ENCODE data around the gene BMP15.

Gene BMP15

GRCh38 chrX:50910685-50911176 is at the start of gene BMP15:
TSS of gene BMP15 (plus strand) at chrX:50910735. CDS start at chrX:50910784, 49 bp downstream.
- no peak for DNase-seq

DNA sequence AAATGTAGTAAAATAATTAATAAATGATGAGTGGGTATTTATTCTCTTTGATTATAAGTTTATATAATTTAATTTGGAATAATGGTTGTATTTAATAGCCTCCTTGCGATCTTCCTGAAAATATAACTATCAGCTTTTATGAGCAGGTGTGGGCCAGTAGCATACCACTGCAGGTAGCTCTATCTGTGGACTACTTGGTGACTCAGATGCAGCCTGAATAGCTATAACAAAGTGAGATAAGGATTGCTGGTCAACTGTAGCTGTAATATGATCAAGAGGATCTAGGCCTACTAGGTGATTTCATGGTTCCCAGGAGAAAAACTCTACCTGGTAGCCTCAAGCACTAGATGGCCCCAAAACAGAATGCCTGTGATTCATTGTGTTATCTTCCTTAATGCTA is 47.1 kb upstream of the BMP15 start:
- DNase-seq = no peak

DNA sequence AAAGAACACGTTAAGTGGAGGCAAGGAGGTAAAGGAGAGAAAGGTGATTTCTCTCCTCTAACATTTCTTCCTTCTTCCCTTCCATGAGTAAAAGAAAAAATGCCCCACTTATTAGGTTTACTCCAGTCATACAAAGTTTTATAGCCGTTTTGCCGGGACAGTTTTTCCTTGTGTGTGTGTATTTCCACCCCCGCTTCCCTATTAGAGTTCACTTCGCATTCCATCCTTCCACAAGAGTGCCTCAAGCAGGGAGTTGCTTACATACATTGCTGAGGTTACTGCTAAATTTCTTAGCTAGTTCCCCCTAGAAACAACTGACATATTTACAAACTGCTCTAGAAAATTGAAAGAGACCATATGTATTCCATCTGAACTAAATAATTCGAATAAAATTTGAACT is 45.2 kb upstream of the BMP15 start:
- DNase-seq = no peak

DNA sequence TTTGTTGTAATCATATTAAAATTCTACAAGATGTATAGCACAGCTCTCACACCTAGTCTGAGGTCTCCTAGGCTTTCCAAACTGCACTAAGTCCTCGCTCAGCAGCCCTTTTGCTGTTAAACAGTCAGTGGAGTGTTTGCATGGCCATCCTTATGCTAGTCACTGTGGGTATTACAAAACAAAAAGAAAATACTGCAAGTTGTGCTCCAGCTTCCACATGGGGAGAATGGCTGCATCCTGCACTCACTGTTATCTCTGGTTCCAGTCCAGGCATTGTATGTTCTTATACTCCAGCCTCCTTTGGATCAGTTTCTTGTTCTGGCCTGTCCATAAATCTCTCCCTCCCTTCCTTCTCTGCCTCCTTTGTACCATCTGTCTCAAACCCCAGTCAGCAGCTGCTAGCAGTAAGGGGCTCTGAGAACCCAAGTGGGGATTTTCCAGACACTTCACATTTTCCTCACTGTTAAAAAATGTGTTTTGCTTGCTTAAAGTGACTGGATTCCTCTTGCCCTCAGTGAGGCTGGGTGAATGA is 38.5 kb upstream of the BMP15 start:
- no peak for DNase-seq

- DNase-seq = no peak
Observed at GRCh38 chrX:50874876-50875275, 35.7 kb upstream of the BMP15 start.

DNA sequence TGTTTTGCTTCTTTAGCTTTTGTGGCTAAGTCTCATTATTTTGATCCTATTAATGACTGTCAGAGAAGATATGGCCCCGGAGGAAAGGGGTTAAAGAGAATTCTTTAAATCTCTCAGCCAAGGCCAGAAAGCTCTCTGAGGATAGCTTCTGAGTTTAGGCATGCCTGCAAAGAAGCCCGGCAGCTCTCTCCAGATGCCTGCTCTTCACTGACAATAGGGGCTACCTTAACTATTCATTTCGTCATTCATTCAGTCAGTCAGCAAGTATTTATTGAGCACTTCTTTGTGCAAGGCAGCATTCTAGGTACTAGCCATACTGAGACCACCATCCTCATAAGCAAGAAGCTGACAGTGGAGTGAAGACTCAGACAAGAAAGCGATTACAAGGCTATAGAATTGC is 34.0 kb upstream of the BMP15 start:
- no peak for DNase-seq

GRCh38 chrX:50877310-50877709 is 33.2 kb upstream of the BMP15 start:
- no peak for DNase-seq

- DNase-seq = no peak
Observed at GRCh38 chrX:50881028-50881427, 29.5 kb upstream of the BMP15 start.

DNA sequence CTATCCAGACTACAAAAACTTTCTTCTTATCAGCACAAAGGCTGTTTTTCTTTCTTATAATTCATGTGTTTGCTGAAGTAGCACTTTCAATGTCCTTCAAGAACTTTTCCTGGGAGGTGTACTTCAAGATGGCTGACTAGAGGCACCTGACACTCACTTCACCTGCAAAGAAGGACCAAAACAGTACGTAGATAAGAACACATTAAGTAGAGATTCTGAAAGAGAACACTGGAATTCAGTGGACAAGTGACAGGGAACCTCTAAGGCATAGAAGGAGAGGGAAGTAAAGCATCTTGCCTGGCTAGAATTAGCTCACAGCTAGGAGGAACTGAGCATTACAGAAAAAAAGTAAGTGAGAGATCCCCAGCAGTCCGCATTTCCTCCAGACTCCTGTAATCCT is 21.7 kb upstream of the BMP15 start:
- DNase-seq = no peak

DNA sequence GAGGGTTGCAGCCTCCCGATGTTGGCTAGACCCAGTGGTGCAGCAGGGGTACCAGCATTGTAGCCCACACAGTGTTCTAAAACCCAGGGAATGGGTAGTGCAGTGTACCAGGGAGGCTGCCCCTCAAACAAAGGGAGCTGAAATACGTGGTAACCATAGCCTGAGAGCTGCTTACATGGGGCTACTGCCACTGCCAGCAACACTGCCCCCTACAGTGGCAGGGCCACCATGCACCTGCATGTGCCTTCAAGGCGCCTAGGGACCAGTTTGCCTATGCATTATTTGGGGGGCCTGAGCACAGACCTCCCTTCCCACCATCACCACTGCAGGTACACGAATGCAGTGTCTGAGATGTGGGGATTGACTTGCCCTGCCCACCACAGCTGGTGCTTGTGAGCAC is 21.0 kb upstream of the BMP15 start:
- no peak for DNase-seq

DNA sequence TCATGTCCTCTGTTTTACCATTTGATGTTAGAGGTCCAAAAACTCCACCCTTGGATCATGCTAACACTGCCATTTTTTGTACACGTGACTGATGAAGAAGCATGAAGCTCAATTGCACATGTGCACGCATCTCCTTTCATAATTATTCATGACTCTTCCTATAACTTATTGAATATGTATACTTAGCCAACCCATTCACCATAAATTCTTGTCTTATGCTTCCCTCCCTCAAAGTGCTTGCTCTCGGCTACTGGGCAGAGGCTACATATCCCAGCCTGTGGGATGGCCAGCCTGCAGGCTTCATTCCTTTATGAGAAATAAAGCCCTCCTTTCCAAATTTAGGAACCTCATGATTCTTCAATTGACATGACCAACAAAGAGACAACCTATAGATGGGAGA is 17.5 kb upstream of the BMP15 start:
- no peak for DNase-seq

- no peak for DNase-seq
Observed at GRCh38 chrX:50893466-50893865, 17.1 kb upstream of the BMP15 start.

DNA sequence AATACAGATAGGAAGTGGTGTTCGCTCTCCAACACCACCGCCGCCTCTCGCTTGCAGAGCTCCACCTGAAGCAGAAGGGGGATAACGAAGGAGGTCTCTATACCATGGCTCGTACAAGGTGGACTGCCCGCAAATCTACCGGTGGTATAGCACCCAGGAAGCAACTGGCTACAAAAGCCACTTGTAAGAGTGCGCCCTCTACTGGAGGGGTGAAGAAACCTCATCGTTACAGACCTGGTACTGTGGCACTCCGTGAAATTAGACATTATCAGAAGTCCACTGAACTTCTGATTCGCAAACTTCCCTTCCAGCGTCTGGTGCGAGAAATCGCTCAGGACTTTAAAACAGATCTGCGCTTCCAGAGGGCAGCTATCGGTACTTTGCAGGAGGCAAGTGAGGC is 5.2 kb upstream of the BMP15 start:
- no peak for DNase-seq

- DNase-seq = no peak
Observed at GRCh38 chrX:50913520-50913919, 3.0 kb downstream of the BMP15 start.

DNA sequence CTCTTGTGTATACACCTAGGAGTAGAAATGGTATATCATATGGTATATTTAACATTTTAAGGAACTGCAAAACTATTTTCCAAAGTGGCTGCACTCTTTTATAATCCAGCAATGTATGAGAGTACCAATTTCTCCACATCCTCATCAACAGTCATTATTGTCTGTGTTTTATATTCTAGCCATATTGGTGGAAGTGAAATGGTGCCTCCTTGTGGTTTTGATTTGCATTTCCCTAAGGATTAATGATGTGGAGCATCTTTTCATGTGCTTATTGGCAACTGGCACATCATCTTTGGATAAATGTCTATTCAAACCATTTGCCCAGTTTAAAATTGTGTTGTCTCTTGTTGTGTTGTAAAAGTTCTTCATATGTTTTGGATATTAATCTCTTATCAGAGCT is 9.6 kb downstream of the BMP15 start:
- DNase-seq = no peak

DNA sequence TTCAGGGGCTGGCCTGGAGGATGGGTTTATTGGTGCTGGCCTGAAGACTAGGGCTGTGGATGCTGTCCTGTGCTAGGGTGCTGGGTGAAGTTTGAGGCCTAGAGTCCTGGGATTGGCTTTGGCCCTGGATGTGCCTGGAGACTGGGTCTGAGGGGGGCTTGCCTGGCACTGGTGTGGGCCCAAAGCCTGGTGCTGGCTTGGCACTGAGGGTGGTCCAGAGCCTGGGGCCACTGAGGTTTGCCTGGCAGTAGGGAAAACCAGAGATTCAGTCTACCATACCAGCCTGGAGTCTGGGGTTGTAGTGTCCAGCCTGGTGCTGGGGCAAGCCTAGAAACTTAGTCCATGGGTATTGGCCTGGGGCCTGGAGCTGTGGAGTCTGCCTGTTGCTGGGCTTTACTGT is 16.6 kb downstream of the BMP15 start:
- no peak for DNase-seq

GRCh38 chrX:50941638-50942037 is 31.1 kb downstream of the BMP15 start:
- DNase-seq = no peak

GRCh38 chrX:50942471-50942870 is 31.9 kb downstream of the BMP15 start:
- no peak for DNase-seq

DNA sequence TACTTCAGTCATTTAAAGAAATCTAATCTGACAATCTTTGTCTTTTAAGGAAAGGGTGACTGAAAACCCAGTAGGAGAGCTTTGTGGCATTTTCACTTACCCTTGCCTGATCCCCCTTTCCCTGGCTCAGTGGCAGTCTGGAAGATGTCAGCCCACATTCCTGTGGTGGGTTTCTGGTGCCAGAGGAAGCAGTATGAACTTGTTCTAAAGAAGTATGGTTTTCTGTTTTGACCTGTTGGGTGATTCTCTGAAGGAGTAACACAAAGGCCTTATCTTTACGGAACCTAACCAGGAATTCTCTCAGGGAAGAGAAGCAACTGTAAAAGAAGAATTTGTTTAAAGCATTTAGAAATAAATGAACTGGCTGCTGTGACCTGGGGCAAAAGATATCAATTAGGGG is 41.9 kb downstream of the BMP15 start:
- no peak for DNase-seq

DNA sequence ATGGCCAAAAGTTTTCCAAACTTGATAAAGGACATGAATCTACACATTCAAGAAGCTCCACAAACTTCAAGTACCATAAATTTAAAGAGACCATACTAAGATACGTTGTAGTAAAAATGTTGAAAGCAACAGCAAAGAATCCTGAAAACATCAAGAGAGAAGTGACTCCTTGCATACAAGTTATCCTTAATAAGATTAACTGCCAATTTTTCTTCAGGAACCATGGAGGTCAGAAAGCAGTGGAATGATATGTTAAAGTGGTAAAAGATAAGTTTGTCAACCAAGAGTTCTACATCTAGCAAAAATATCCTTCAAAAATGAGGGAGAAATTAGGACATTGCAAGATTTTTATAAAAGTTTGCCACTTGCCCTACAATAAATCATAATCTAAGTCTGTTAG is 43.3 kb downstream of the BMP15 start:
- no peak for DNase-seq

GRCh38 chrX:50962156-50962555 is 51.6 kb downstream of the BMP15 start:
- DNase-seq = no peak

- no peak for DNase-seq
Observed at GRCh38 chrX:50963842-50964241, 53.3 kb downstream of the BMP15 start.
